CMK (cell line): ENCODE results near the gene BICRA.
"Not testable (repeated sequence)": the region's sequence is repeated elsewhere in the genome, so short reads cannot be mapped to it uniquely, and the experiment has no call there.

Experiments
- DNase-seq: peaks from one replicate; pipeline ENCODE4 v3.0.0-alpha.2; 2010; ENCODE audit warnings: low read depth

The BICRA gene

DNA sequence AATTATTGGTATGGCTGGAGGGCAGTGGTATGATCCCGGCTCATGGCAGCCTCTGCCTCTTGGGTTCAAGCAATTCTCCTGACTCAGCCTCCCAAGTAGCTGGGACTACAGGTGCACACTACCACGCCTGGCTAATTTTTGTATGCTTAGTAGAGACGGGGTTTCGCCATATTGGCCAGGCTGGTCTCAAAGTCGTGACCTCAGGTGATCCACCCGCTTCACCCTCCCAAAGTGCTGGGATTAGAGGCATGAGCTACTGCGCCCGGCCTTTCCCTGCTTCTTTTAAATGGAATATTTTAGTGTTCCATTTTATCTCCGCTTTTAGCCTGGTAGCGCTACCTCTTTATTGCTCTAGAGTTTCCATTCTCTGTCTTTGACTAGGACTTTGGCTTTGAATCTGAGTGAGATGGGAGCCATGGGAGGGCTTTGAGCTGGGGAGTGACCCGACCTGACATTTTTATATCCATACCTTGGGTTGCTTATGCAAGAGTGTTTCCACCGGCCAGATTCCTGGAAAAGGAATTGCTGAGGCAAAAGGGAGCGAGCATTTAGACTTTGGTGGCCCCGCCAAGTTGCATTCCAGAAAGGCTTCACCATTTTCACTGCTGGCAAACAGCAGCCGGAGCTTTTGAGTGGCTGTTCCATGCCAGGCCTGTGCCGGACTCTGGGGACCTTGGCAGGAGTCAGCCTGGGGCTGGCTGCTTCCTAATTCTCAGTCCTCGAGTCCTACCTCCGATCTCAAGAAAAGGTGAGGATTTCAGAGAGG, 22.9 kb downstream of the BICRA start:
- DNase-seq = no peak

DNA sequence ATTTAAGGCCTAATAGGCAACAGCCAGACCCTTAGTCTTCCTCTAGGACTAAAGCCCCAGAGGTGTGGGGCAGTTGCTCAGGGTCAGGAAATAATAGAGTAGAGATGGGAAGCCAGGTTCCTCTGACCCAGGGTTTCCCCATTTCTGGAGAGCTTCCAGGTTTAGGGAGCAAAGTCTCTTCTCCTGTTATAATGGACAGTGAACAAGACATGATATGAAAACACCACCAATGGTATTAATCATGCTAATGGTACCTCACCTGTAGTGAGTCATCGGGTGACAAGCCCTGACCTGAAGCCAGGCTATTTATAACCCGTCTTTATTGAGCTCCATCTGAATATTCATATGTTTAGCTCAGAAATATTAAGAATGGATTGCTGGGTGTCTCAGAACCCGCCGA, 24.6 kb downstream of the BICRA start:
- DNase-seq = no peak

DNA sequence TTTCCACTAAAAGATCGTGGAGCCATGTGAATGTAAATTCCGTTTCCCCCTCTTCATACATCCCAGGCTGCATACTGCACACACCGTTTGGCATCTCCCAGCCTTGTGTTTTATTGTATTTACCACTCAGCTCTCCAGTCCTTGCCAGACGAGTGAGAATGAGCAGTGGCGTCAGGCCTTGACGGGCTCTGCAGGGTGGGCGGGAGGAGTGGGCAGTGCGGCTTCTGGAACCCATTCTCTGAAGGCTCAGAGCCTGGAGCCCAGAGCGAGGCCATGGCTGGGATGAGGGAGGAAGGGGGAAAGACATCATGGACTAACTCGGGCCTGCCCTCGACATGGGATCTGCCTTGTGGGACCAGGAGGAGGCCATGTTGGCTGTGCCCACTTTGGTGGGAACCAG, 25.1 kb downstream of the BICRA start:
- DNase-seq = no peak

DNA sequence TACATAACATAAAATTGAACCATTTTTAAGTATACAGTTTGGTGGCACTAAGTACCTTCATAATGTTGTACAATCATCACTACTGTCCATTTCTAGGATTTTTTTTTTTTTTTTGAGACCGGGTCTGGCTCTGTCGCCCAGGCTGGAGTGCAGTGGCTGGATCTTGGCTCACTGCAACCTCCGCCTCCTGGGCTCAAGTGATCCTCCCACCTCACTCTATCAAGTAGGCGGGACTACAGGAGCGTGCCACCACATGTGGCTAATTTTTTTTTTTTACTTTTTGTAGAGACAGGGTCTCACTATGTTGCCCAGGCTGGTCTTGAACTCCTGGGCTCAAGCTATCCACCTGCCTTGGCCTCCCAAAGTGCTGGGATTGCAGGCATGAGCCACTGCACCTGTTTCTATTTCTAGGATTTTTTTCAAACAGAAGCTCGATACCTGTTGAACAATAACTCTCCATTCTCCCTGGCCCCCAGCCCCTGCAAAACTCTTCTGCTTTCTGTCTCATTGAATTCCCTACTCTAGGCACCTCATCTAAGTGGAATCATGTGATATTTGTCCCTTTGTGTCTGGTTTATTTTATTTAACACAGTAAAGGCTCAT, 26.3 kb downstream of the BICRA start:
- DNase-seq = not testable (repeated sequence)

DNA sequence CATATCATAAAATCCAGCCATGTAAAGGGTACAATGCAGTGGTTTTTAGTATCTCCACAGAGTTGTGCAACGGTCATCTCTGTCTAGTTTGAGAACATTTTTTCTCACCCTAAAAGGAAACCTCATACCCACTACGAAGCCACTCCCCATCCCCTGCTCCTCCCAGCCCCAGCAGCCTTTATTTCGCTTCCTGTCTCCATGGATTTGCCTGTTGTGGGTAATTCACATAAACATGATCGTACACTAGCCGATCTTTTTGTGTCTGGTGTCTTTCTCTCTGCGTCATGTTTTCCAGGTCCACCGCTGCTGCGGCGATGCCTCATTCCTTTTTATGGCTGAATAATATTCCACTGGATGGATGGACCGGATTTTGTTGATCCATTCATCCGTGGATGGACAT, 28.6 kb downstream of the BICRA start:
- no peak for DNase-seq

DNA sequence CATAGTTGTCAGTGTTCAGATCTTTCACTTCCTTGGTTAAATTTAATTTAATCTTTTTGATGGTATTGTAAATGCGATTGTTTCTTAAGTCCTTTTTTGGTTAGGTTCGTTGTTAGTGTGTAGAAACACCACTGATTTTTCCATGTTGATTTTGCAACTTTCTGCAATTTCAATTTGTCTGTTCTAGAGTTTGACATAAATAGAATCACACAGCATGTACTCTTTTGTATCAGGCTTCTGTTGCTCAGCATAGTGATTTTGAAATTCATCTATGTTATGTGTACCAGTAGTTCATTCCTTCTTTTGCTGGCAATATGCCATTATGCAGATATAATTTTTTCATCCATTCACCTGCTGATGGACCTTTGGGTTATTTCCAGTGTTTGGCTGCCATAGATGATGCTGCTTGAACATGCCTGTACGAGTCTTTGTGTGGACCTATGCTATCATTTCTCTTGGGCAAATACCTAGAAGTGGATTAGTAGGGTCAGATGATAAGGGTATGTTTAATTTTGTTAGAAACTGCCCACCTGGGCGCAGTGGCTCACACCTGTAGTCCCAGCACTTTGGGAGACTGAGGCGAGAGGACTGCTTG, 33.1 kb downstream of the BICRA start:
- no peak for DNase-seq

DNA sequence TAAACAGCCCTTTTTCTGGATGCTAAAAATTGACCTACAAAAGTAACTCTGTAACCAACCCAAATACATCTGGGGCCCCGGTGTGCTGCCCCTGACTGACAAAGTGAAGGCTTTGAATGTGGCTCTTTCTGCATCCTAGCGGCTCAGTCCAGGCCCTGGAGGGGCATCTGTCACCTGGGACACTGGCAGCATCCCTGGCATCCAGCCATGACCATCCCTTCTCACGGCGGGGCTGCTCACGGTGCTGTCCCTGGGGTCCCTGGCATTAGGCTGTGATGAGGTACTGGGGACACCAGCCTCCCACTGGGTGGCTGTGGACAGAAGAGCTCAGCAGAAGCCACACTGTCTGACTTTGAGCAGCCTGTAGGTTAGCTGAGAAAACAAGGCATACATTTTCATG, 34.3 kb downstream of the BICRA start:
- DNase-seq = no peak

DNA sequence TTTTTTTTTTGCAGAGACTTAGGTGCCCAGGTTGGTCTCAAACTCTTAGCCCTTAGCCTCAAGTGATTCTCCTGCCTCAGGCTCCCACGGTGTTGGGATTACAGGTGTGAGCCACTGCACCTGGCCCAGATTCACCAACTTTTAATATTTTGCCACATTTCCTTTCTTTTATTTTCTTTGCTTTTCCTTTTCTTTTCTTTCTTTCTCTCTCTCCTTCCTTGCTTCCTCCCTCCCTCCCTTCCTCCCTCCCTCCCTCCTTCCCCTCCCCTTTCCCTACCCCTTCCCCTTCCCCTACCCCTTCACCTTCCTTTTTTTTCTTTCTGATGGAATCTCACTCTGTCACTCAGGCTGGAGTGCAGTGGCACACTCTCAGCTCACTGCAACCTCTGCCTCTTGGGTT, 35.3 kb downstream of the BICRA start:
- no peak for DNase-seq

DNA sequence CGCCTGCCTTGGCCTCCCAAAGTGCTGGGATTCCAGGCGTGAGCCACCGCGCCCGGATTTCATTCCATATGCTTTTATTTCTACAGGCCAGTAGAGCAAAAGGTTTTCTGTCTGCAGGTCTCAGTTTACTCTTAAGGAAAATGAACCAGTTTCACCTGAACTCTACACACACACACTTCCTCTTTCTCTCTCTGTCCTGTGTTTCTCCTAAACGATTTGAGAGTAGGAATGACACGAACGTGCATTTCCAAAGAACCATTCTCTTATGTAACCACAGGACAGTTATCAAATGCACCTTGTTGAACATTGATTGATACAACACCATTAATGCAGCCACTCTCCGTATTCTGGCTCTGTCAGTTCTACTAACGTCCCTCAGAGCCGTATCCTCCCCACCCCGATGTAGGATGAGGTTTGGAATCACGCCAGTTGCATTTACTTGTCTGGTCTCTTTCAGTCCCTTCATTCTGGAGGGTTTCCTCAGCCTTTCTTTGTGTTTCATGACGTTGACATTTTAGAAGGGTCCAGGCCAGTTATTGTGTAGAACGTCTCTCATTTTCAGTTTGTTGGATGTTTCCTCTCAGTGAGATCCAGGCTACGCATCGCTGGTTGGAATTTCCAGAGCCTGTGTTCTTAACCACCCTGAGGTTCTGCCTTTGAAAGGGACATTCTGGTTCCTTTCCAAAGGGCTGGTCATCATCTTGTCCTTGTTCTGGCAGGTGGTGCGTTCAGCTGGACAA, 36.0 kb downstream of the BICRA start:
- DNase-seq = no peak

DNA sequence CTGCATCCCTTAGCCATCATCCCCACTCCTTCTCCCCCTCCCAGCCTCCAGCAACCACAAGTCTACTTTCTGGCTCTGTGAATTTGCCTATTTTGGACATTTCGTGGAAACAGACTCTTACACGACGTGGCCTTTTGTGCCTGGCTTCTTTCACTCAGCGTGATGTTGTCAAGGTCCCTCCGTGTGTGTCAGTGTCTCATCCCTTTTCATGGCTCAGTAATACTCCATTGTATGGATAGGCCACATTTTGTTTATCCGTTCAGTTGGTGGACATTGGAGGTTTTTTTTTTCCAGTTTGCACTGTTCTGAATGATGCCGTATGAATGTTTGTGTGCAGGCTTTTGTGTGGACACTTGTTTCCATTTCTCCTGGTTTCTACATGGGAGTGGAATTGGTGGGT, 38.0 kb downstream of the BICRA start:
- DNase-seq = no peak

DNA sequence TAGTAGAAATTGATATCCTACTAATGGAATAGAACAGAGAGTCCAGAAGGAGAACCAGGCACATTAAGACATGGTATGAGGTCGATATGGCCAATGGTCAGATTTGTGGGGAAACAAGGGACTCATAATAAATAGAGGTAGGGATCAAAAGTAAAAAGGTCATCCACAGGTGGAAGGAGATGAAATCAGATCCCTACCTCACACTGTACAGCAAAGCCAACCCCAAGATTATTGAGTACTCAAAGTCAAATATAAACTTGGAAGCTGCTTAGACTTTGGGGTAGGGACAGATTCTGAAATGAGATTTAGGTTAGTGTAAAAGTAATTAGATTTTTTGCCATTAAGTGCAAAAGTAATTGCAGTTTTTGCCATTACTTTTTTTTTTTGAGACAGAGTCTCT, 40.7 kb downstream of the BICRA start:
- DNase-seq = no peak

DNA sequence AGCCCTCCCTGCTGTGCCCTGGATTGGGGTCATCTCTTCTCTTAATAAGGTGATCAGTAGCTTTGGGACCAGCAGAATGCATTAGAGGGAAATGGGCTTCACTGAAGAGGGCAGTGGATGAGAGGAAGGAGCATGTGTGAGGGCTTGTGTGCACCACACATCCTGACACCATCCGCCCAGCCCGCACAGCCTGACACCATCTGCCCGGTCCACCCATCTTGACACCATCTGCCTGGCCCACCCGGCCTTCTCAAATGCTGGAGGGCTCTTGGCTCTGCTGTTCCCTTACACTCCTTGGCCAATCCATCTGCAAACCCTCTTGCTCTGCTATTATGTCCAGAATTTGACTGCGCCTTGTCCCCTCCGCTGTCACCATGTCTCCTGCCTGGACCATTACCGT, 41.8 kb downstream of the BICRA start:
- DNase-seq = no peak

DNA sequence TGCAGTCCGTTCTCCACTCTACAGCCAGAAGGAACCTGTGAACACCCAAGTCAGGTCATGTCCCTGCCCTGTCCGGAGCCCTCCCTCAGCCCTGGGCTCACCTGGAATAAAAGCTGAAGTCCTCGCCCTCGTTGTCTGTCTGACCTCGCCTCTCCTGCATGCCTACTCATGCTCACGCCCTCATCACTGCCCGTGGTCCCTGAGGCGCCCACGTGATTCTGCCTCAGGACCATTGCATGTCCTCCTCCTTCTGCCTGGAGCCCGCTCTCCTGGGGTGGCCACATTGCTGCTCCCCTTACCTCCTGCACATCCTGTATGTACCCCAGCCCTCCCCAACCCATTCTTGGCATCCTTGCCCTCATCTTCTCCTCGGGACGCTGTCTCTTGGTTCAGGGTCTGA, 42.2 kb downstream of the BICRA start:
- no peak for DNase-seq

DNA sequence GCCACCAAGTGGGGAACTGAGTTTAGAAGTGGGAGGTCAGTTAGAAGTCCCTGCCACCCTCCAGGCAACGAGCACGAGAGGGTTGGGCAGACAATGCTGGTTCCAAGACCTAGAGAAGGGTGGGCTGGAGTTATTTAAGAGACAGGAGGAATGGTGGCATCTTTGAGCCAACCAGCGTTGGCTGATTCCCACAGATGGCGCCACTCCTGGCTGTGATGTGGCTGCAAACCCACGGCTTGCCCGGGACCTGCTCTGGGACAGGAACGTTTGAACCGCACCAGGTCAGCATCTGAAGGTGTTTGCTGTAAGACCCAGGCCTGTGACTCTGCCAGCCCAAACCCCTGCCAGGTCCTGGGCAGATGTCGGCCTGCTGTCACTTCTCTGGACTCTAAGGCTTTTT, 42.8 kb downstream of the BICRA start:
- no peak for DNase-seq

DNA sequence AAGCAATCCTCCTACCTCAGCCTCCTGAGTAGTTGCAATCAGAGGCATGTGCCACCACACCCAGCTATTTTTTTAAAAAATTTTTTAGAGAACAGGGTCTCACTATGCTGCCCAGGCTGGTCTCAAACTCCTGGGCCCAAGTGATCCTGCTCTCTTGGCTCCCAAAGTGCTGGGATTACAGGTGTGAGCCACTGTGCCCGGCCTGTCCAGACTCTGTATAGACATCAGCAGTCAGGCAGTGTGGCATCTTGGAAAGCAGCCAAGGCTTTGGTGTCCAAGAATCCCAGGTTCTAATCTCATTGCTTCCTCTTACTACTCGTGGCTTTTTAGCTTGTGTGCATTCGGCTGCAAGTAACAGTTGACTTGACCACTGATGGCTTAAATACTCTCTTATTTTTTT, 43.4 kb downstream of the BICRA start:
- DNase-seq = no peak

DNA sequence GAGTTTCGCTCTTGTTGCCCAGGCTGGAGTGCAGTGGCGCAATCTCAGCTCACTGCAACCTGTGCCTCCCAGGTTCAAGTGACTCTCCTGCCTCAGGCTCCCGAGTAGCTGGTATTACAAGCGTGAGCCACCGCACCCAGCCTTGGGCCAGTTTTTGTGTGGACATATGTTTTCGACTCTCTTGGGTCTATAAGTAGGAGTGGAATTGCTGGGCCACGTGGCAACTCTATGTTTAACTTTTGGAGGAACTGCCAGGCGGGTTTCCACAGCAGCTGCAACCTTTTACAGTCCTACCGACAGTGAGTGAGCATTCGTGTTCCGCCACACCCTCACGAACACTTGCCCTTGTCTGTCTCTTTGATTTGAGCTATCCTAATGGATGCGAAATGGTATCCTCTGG, 44.9 kb downstream of the BICRA start:
- no peak for DNase-seq

DNA sequence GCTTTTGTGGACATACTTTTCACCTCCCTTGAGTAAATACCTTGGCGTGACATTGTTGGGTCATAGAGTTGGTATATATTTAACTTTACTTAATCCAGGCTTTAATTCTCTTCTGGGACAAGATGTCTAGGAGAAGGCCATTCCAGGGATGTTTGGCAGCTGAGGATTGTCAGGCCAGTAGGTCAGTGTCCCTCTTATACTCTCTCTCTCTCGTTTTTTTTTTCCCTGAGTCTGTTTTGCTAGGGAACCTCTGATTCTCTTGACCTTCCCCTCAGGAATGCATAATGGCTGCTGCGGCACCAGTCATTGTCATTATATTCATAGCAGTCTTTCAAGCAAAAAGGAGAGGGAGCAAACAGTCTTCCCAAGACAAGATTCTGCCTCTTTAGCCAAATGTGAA, 48.8 kb downstream of the BICRA start:
- no peak for DNase-seq

DNA sequence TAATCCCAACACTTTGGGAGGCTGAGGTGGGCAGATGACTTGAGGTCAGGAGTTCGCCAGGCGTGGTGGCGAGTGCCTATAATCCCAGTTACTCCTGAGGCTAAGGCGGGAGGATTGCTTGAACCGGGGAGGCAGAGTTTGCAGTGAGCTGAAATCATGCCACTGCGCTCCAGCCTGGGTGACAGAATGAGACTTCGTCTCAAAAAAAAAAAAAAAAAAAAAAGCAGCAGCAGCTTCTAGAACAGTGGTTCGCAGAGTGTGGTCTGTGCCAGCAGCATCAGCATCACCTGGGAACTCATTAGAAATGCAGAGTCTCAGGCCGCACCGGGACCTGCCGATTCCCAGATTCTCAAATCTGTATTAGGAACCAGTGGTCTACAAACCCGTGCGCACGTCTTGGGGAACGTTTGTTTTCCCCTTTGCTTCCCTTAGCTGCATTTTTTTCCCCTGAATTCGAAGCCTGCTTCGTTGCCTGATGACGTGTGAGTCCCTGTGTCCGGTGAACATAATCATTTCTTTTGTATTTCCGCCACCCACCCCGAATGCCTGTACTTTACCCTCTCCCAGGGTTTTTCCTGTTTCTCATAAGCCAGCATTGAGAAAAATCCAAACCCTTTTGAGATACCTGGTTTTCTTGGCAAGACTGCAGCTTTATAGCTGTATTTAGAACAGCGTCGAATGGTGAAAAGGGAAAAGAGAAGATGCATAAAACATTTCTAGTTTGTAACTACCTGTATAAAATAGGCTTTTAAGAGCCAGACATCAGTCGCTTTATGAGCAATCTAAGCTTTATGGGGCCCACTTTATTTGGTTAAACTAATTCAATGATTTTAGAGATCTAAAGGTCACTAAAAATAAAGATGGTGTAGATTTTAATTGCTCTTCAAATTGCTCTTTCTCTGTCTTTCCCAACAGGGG, 49.8 kb downstream of the BICRA start:
- DNase-seq = no peak

DNA sequence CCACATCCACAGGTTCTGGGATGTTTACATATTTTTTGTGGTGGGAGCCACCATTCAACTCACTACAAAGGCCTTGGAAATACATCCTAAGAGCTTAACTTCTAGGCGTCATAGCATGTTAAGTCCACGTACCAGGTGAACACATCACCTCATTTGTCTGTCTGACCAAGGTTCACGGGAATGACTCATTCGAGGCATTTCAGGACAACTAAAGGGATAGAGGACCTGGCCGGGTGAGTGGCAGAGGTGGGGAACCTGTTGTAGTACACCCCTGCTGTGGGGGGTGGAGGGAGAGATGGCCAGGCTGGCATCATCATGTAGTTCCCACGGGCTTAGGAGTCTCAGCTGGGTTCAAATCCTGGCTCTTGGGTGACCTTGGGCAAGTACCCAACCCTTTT, 51.5 kb downstream of the BICRA start:
- DNase-seq = no peak

DNA sequence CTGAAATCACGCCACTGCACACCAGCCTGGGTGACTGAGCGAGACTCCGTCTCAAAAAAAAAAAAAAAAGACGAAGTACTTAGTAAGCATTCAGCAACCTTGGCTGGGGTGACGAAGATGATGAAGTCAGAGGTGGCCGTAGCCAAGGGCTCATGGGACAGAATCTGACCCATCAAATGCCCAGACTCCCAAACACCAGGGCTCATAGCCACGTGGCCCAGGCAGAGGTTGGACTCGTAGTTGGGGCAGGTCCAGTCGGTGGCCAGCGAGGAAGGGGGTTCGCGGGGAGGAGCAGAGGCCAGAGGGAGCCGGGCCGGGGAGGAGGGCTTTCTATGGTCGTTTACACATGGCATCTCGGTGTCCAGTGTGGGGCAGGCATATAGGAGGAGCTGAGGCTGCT, 52.2 kb downstream of the BICRA start:
- no peak for DNase-seq

DNA sequence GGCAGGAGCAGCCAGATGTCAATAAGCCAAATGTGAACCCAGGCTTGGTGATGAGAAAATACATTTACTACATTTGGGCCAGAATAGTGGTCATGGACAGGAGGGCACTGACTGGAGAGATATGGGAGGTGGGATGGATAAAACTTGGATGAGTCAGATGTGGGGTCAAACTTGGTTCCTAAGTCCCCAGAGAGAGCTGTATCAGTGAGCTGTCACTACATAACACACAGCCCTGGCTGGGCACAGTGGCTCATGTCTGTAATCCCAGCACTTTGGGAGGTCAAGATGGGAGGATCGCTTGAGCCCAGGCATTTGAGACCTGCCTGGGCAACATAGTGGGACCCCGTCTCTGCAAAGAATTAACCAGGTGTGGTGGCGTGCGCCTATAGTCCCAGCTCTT, 52.7 kb downstream of the BICRA start:
- no peak for DNase-seq

DNA sequence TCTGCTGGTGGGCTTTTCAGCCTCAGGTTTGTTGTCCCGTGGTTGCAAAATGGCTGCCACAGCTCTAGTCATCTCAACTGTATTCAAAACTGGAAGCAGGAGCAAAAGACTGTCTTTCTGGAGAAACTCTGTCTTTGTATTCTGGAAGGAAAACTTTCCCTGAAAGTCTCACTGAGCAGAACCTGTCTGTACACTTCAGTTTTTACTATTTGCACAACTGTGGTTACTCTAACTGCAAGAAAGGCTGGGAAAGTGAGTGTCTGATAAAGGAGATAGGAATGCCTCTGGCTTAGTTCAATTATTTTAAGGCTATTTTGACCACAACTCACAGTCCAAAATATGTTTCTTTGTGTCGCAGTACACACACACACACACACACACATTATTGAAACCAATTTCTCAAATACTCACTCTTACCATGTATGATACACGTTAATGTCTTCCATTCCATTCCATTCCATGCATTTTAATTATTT, 54.5 kb downstream of the BICRA start:
- no peak for DNase-seq
